Stomach smooth muscle (tissue), 2 donors: ENCODE results near the gene PDE4B.

Experiments used
- H3K27ac ChIP-seq: one replicate; pipeline ENCODE4 v1.7.0; 2013; ENCODE audit warnings: mild to moderate bottlenecking, low read length, inconsistent platforms
- H3K27me3 ChIP-seq, 2 donors: one replicate each; pipeline ENCODE4 v1.7.0; 2013; ENCODE audit warnings: low read length in 2 of 2; ENCODE audit not compliant: insufficient read depth in 2 of 2, control insufficient read depth in 1 of 2
- H3K36me3 ChIP-seq, 2 donors: one replicate each; pipeline ENCODE4 v1.7.0; 2013; ENCODE audit warnings: low read length in 2 of 2; ENCODE audit not compliant: control insufficient read depth in 2 of 2, insufficient read depth in 2 of 2
- H3K4me1 ChIP-seq: one replicate; pipeline ENCODE4 v1.7.0; 2013; ENCODE audit warnings: low read length; ENCODE audit not compliant: control insufficient read depth, insufficient read depth
- H3K4me3 ChIP-seq, 2 donors: one replicate each; pipeline ENCODE4 v1.7.0; 2013; ENCODE audit warnings: low read length in 2 of 2
- H3K9ac ChIP-seq, 2 donors: one replicate each; pipeline ENCODE4 v1.7.0; 2013; ENCODE audit warnings: low read length in 2 of 2, mild to moderate bottlenecking in 1 of 2
- H3K9me3 ChIP-seq, 2 donors: one replicate each; pipeline ENCODE4 v1.7.0; 2013; ENCODE audit warnings: low read length in 2 of 2; ENCODE audit not compliant: control insufficient read depth in 2 of 2
- donor health status: healthy.
- donor health status: Pancreatic carcinoma.

Gene PDE4B

GRCh38 chr1:65949933-65950332 lies 157.2 kb downstream of the PDE4B start:
- Histone ChIP-seq H3K4me3 (no peak overlapping the region), H3K9ac (no peak overlapping the region), H3K36me3 (no peaks in the 10 kb centered on the region), H3K27ac (no peak overlapping the region), H3K9me3 (no peaks in the 10 kb centered on the region), H3K4me1 (no peaks in the 10 kb centered on the region), H3K27me3 (no peaks in the 10 kb centered on the region)

- no peaks in the 10 kb centered on the region for H3K4me1 ChIP-seq
- no peaks in the 10 kb centered on the region for H3K9me3 ChIP-seq
- H3K9ac ChIP-seq = no peak overlapping the region
- no peak overlapping the region for H3K4me3 ChIP-seq
- no peaks in the 10 kb centered on the region for H3K36me3 ChIP-seq
- no peak overlapping the region for H3K27ac ChIP-seq
- H3K27me3 ChIP-seq = no peaks in the 10 kb centered on the region
Observed at GRCh38 chr1:65952696-65953095, 160.0 kb downstream of the PDE4B start.

DNA sequence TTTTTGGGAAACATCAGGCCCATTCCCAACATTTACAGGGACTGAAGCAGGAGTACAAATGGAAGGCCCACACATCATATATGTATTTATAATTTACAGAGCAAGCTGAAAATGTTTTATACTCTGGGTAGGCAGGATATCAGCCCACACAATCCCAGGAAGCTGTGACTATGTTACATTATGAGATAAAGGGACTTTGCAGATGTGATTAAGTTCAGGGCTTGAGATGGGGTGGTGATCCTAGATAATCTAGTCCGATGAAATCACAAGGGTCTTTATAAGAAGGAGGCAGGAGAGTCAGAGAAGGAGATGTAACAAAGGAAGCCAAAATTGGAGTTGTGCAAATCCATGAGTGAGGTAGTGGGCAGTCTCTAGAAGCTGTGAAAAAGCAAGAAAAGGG lies 160.5 kb downstream of the PDE4B start:
- Histone ChIP-seq H3K27me3 (no peaks in the 10 kb centered on the region), H3K9ac (no peak overlapping the region), H3K36me3 (no peaks in the 10 kb centered on the region), H3K4me1 (no peaks in the 10 kb centered on the region), H3K9me3 (no peaks in the 10 kb centered on the region), H3K27ac (no peak overlapping the region), H3K4me3 (no peak overlapping the region)

GRCh38 chr1:65955071-65955470 lies 162.4 kb downstream of the PDE4B start:
- Histone ChIP-seq H3K27me3 (no peaks in the 10 kb centered on the region), H3K4me3 (no peak overlapping the region), H3K27ac (no peak overlapping the region), H3K9me3 (no peaks in the 10 kb centered on the region), H3K9ac (no peak overlapping the region), H3K4me1 (no peaks in the 10 kb centered on the region), H3K36me3 (no peaks in the 10 kb centered on the region)

GRCh38 chr1:65955503-65955902 lies 162.8 kb downstream of the PDE4B start:
- no peaks in the 10 kb centered on the region for H3K36me3 ChIP-seq
- H3K4me3 ChIP-seq = no peak overlapping the region
- no peaks in the 10 kb centered on the region for H3K4me1 ChIP-seq
- H3K27ac ChIP-seq = no peak overlapping the region
- H3K9ac ChIP-seq = no peak overlapping the region
- H3K27me3 ChIP-seq = no peaks in the 10 kb centered on the region
- no peaks in the 10 kb centered on the region for H3K9me3 ChIP-seq

GRCh38 chr1:65958561-65959350 lies 166.1 kb downstream of the PDE4B start:
- Histone ChIP-seq H3K9ac (no peak overlapping the region), H3K27me3 (no peaks in the 10 kb centered on the region)

GRCh38 chr1:65959896-65960567 lies 167.3 kb downstream of the PDE4B start:
- no peaks in the 10 kb centered on the region for H3K27me3 ChIP-seq
- no peaks in the 10 kb centered on the region for H3K36me3 ChIP-seq
- no peaks in the 10 kb centered on the region for H3K9me3 ChIP-seq
- H3K27ac ChIP-seq = no peak overlapping the region
- no peak overlapping the region for H3K9ac ChIP-seq
- H3K4me3 ChIP-seq = no peak overlapping the region
- no peaks in the 10 kb centered on the region for H3K4me1 ChIP-seq

More at GRCh38 chr1:65958561-65959350, 166.1 kb downstream of the PDE4B start:
- H3K9me3 ChIP-seq = no peaks in the 10 kb centered on the region
- H3K36me3 ChIP-seq = no peaks in the 10 kb centered on the region
- no peak overlapping the region for H3K27ac ChIP-seq
- H3K4me3 ChIP-seq = no peak overlapping the region
- H3K4me1 ChIP-seq = no peaks in the 10 kb centered on the region

DNA sequence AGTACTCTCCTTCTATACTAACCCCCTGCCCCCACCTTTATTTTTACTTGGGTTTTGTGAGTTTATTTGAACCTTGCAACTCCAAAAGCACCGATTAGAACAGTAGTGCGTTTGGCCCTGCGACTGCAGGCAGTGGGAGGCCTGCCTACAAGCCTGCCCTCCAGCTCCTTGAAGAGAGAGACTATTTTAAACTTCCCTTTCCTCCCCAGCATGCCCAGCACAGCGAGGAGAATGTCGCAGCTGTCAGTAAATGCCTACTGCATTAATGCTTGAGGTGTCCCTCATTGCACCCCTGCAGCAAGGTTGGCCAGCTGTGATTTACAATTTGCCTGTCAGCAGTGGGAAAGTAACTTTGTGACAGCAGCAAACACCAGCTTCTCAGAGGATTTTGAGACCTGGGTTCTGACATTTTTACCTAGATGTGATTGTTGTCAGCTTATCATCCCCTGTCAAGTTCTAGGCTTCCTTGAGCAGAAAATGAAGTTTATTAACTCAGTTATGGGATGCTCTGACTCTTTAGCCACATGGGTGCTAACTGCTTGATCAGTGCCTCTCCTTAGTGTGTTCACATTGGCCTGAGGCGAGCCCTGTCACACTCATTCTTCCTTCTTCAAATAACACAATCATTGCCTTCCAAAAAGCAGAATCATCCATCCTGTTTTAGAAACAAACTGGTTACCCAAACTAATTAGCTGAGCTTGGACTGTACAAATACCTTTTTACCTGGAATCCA lies 170.6 kb downstream of the PDE4B start:
- no peak overlapping the region for H3K9ac ChIP-seq

DNA sequence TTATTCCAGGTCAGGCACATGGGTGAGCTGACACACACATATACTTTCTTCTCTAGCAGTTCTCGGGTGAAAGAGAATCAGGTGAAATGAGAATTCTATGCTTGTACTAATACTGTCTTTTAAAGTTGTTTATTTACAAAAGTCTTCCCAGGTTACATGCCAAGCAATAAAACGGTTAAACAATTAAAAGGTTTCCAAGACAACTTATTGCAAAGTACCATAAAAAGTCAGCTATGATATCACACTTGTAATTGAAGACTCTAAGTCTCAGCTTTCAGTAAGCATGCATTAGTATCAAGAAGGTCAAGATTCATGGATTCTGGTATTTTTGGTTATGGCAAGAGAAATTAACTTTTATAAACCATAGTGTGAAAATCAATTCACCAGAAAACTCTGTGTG lies 171.4 kb downstream of the PDE4B start:
- Histone ChIP-seq H3K9ac (no peak overlapping the region), H3K36me3 (no peaks in the 10 kb centered on the region), H3K27ac (no peak overlapping the region), H3K9me3 (no peaks in the 10 kb centered on the region), H3K4me3 (no peak overlapping the region), H3K4me1 (no peaks in the 10 kb centered on the region), H3K27me3 (no peaks in the 10 kb centered on the region)

More for the DNA sequence above, 170.6 kb downstream of the PDE4B start:
- Histone ChIP-seq H3K4me3 (no peak overlapping the region), H3K27ac (no peak overlapping the region), H3K4me1 (no peaks in the 10 kb centered on the region), H3K9me3 (no peaks in the 10 kb centered on the region), H3K27me3 (no peaks in the 10 kb centered on the region), H3K36me3 (no peaks in the 10 kb centered on the region)

GRCh38 chr1:65965112-65965996 lies 172.7 kb downstream of the PDE4B start:
- Histone ChIP-seq H3K36me3 (no peaks in the 10 kb centered on the region), H3K4me3 (no peak overlapping the region), H3K9ac (no peak overlapping the region), H3K9me3 (no peaks in the 10 kb centered on the region), H3K27ac (no peak overlapping the region), H3K4me1 (no peaks in the 10 kb centered on the region), H3K27me3 (no peaks in the 10 kb centered on the region)
